Measurements from ENCODE around the gene TAF6L. TPM values are rescaled to one million over a fixed set of nuclear protein-coding genes. Genes with fewer than 3 reads are reported as not detected.
A peak's percentile ranks its signal among the peaks of the same experiment; 100 is the strongest.

Gene TAF6L
- total RNA-seq, 4 donors from 2014 or later, result 6.8 to 34.3 (median 24.1) TPM

- intact Hi-C loops (cut with DNase I; ENCODE audit: low total_unique reads), result no loop called here
- DNase-seq, result peak in 1 of 2 donors; percentile 40
- H3K4me1 ChIP-seq, result peaks cover 12 to 13% of the 10 kb centered on the region in 2 donors
Observed at GRCh38 chr11:62726156-62726914, 44.9 kb upstream of the TAF6L start.

GRCh38 chr11:62726915-62727164, 44.4 kb upstream of the TAF6L start:
- peaks cover 12 to 13% of the 10 kb centered on the region in 2 donors for H3K4me1 ChIP-seq

More at GRCh38 chr11:62726156-62726914, 44.9 kb upstream of the TAF6L start:
- TF ChIP-seq POLR2A (IDR thresholded peaks at IDR 0.05) (no peak), CTCF (IDR thresholded peaks at IDR 0.05) (no peak)
- Histone ChIP-seq H3K27me3 (no peaks in the 10 kb centered on the region), H3K36me3 (no peaks in the 10 kb centered on the region), H3K9me3 (no peaks in the 10 kb centered on the region), H3K4me3 (peak overlapping the region; percentile 51 to 74), H3K27ac (peak overlapping the region; percentile 87 to 92)

GRCh38 chr11:62727165-62727871, 43.9 kb upstream of the TAF6L start, which contains the start of gene HNRNPUL2:
Gene HNRNPUL2, minus strand, starts transcription at chr11:62727457. Its CDS starts 301 bp downstream, at chr11:62727156.
- Histone ChIP-seq H3K4me3 (peak within 1 kb of the TSS; percentile 51 to 74), H3K4me1 (peaks cover 12 to 13% of the 10 kb centered on the region in 2 donors), H3K27me3 (no peaks in the 10 kb centered on the region), H3K36me3 (no peaks in the 10 kb centered on the region), H3K9me3 (no peaks in the 10 kb centered on the region), H3K27ac (peak within 1 kb of the TSS; percentile 87 to 92)
- TF ChIP-seq CTCF (IDR thresholded peaks at IDR 0.05) (peak in 1 of 4 experiments; percentile 20), POLR2A (IDR thresholded peaks at IDR 0.05) (peak; percentile 80 to 97)
- peak; percentile 98 to 99 for DNase-seq
- intact Hi-C loops (cut with DNase I; ENCODE audit: low total_unique reads), result no loop called here

More at GRCh38 chr11:62726915-62727164, 44.4 kb upstream of the TAF6L start:
- Histone ChIP-seq H3K27me3 (no peaks in the 10 kb centered on the region), H3K9me3 (no peaks in the 10 kb centered on the region), H3K27ac (peak overlapping the region; percentile 87 to 92), H3K4me3 (peak overlapping the region; percentile 51 to 74), H3K36me3 (no peaks in the 10 kb centered on the region)
- no peak for TF ChIP-seq CTCF (IDR thresholded peaks at IDR 0.05)
- no peak for TF ChIP-seq POLR2A (IDR thresholded peaks at IDR 0.05)
- no peak for DNase-seq
- intact Hi-C loops (cut with DNase I; ENCODE audit: low total_unique reads), result no loop called here

GRCh38 chr11:62727872-62728170, 43.4 kb upstream of the TAF6L start:
- peaks cover 12 to 13% of the 10 kb centered on the region in 2 donors for H3K4me1 ChIP-seq
- no peaks in the 10 kb centered on the region for H3K27me3 ChIP-seq
- DNase-seq, result peak; percentile 81 to 94
- H3K27ac ChIP-seq, result peak overlapping the region; percentile 87 to 92
- peak overlapping the region; percentile 51 to 74 for H3K4me3 ChIP-seq
- intact Hi-C loops (cut with DNase I; ENCODE audit: low total_unique reads), result no loop called here
- TF ChIP-seq CTCF (IDR thresholded peaks at IDR 0.05) (no peak), POLR2A (IDR thresholded peaks at IDR 0.05) (no peak)
- no peaks in the 10 kb centered on the region for H3K36me3 ChIP-seq
- H3K9me3 ChIP-seq, result no peaks in the 10 kb centered on the region
